MM.1S (cell line): ENCODE results near the gene GALNT9.

Experiments
- DNase-seq: peaks from one replicate; pipeline ENCODE4 v3.0.0-alpha.2; 2015
- H2AFZ ChIP-seq: fragments of 300-600 bp; sonication (generic); 2 replicates; pipeline ENCODE4 v1.6.0; 2016; ENCODE audit warnings: antibody characterized with exemption, low read length
- H3F3A ChIP-seq: fragments of 300-600 bp; sonication (generic); 2 replicates; pipeline ENCODE4 v1.6.1; 2016; ENCODE audit warnings: mild to moderate bottlenecking, antibody characterized with exemption, low read length, moderate library complexity, mixed read lengths; ENCODE audit not compliant: insufficient read depth
- H3K27ac ChIP-seq: fragments of 300-600 bp; sonication (generic); 2 replicates; pipeline ENCODE4 v1.5.1; 2016; ENCODE audit warnings: mild to moderate bottlenecking, low read length
- H3K27me3 ChIP-seq: fragments of 300-600 bp; sonication (generic); replicated peaks from 2 replicates; pipeline ENCODE4 v1.6.0; 2016; ENCODE audit warnings: low read length; ENCODE audit not compliant: insufficient read depth
- H3K36me3 ChIP-seq: fragments of 300-600 bp; sonication (generic); replicated peaks from 2 replicates; pipeline ENCODE4 v1.6.1; 2016; ENCODE audit warnings: mild to moderate bottlenecking, low read length, mixed read lengths; ENCODE audit not compliant: insufficient read depth
- H3K4me1 ChIP-seq: fragments of 300-600 bp; sonication (generic); 2 replicates; pipeline ENCODE4 v1.6.1; 2016; ENCODE audit warnings: low read length, mixed read lengths
- H3K4me2 ChIP-seq: fragments of 300-600 bp; sonication (generic); 2 replicates; pipeline ENCODE4 v1.6.0; 2016; ENCODE audit warnings: low read depth, low read length
- H3K4me3 ChIP-seq: fragments of 300-600 bp; sonication (generic); 2 replicates; pipeline ENCODE4 v1.5.1; 2016; ENCODE audit warnings: low read length, mixed read lengths
- H3K79me2 ChIP-seq: fragments of 300-600 bp; sonication (generic); 2 replicates; pipeline ENCODE4 v1.6.1; 2016; ENCODE audit warnings: mixed run types, low read length, mixed read lengths
- H3K9ac ChIP-seq: fragments of 300-600 bp; sonication (generic); 2 replicates; pipeline ENCODE4 v1.6.1; 2016; ENCODE audit warnings: low read length, mixed read lengths
- H3K9me2 ChIP-seq: fragments of 300-600 bp; sonication (generic); replicated peaks from 2 replicates; pipeline ENCODE4 v1.6.1; 2016; ENCODE audit warnings: mild to moderate bottlenecking, low read length, mixed read lengths; ENCODE audit not compliant: insufficient read depth
- H3K9me3 ChIP-seq: fragments of 300-600 bp; sonication (generic); replicated peaks from 2 replicates; pipeline ENCODE4 v1.6.1; 2016; ENCODE audit warnings: mild to moderate bottlenecking, low read length, mixed read lengths; ENCODE audit not compliant: insufficient read depth
- H4K20me1 ChIP-seq: fragments of 300-600 bp; sonication (generic); 2 replicates; pipeline ENCODE4 v1.6.1; 2016; ENCODE audit warnings: mild to moderate bottlenecking, low read length, moderate library complexity, mixed read lengths; ENCODE audit not compliant: insufficient read depth
- EZH2 ChIP-seq: fragments of 300-600 bp; sonication (generic); optimal IDR thresholded peaks from 2 replicates; pipeline ENCODE3; 2017; ENCODE audit warnings: low read depth, mild to moderate bottlenecking, antibody characterized with exemption, low read length, mixed read lengths
- EZH2phosphoT487 ChIP-seq: fragments of 300-600 bp; sonication (generic); IDR thresholded peaks from 2 replicates; pipeline ENCODE4 v1.6.1; 2018; ENCODE audit warnings: antibody characterized with exemption, low read length
- TF ChIP-seq, protein P1 (sequence below): fragments of 300-600 bp; sonication (generic); IDR thresholded peaks from 2 replicates; pipeline ENCODE4 v1.5.1; 2016; ENCODE audit warnings: antibody characterized with exemption, low read length, mixed read lengths

The GALNT9 gene

DNA sequence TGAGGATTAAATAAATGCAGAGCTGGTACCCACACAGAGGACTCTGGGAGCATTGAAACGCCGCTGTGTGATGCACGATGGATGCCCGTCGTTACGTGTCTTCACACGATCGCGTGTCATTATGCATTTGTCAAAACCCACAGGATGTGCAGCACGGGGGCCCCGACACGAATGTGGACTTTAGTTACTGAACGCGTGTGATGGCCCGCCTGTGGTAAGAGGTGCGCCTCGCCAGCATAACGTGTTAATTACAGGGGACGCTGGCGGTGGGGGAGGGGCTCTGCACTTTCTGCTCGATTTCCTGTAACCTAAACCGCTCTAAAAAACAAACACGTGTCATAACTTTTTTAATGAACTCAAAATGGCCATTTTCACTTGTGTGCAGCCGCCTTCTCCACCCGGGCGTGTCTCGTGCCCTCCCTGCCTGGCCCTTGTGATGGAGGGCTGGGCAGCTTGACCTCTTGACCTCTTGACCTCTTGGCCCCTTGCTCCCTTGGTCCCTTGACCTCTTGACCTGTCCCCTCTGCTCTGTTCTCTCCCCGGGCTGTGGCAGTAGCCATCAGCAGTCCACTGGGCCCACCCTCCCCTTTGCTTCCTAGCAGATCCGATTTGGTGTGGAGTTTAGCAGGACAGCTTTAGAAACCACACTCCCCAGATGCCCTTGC is 33.7 kb upstream of the GALNT9 start:
- Histone ChIP-seq H3K36me3 (no peaks in the 10 kb centered on the region), H3K4me2 (no peak overlapping the region), H3K9ac (no peak overlapping the region), H3K9me2 (no peaks in the 10 kb centered on the region), H3K27me3 (0 out of 2 replicates have a peak, but pooled peaks cover 3% of the 10 kb centered on the region), H3F3A (no peaks in the 10 kb centered on the region), H3K9me3 (no peaks in the 10 kb centered on the region), H3K79me2 (no peaks in the 10 kb centered on the region), H4K20me1 (no peaks in the 10 kb centered on the region), H3K4me1 (no peaks in the 10 kb centered on the region), H3K27ac (no peak overlapping the region), H2AFZ (no peak overlapping the region), H3K4me3 (no peak overlapping the region)
- TF ChIP-seq, protein P1, sequence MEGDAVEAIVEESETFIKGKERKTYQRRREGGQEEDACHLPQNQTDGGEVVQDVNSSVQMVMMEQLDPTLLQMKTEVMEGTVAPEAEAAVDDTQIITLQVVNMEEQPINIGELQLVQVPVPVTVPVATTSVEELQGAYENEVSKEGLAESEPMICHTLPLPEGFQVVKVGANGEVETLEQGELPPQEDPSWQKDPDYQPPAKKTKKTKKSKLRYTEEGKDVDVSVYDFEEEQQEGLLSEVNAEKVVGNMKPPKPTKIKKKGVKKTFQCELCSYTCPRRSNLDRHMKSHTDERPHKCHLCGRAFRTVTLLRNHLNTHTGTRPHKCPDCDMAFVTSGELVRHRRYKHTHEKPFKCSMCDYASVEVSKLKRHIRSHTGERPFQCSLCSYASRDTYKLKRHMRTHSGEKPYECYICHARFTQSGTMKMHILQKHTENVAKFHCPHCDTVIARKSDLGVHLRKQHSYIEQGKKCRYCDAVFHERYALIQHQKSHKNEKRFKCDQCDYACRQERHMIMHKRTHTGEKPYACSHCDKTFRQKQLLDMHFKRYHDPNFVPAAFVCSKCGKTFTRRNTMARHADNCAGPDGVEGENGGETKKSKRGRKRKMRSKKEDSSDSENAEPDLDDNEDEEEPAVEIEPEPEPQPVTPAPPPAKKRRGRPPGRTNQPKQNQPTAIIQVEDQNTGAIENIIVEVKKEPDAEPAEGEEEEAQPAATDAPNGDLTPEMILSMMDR, result no peak
- TF ChIP-seq EZH2phosphoT487 (no peak), EZH2 (no peak)
- DNase-seq, result no peak

DNA sequence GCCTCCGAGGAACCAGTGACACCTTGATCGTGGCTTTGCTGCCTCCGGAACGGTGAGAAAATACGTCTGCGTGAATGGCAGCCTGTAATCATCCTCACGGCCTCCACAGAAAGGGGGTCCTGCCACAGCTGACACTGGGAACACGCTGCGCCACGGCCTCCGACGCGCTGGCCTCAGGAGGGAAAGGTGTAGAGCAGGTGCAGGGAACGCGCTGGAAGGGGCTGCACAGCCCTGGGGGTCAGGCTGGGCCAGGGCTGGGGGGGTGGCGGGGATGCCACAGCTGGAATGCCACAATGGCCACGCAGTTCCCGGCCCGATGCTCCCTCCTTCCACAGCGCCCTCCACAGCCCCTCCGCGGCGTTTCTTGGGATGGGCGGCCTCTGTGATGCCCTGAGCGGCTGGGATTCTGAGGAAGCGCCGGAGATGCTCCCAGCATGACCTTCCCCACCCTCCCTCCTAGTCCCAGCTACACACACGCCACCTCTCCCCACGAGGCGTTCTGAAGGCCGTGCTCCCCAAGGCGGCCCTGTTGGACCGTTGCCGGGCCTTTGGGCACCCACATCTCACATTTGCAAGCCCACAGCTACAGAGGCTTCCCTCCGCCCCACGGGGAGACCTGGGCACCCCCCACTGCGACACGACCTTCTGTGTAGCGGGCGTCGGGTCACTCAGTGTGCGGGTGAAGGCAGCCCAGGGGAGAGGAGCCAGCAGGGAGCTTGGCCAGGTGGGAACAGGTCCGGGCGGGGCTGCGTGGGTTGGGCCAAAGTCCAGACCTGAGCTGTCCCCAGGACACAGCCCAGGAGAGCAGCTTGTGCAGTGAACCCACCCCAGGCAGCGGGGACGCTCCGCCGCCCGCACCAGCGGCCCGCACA is 31.8 kb upstream of the GALNT9 start:
- TF ChIP-seq, protein P1, result no peak
- TF ChIP-seq EZH2phosphoT487 (no peak), EZH2 (no peak)
- no peaks in the 10 kb centered on the region for H3F3A ChIP-seq
- no peaks in the 10 kb centered on the region for H3K36me3 ChIP-seq
- no peak overlapping the region for H3K9ac ChIP-seq
- no peak for DNase-seq
- H3K9me3 ChIP-seq, result no peaks in the 10 kb centered on the region
- peaks cover 6% of the 10 kb centered on the region; the same call in 1 of the 2 replicates for H3K27me3 ChIP-seq
- no peak overlapping the region for H3K4me3 ChIP-seq
- no peaks in the 10 kb centered on the region for H3K79me2 ChIP-seq
- H3K27ac ChIP-seq, result no peak overlapping the region
- H3K4me2 ChIP-seq, result no peak overlapping the region
- no peaks in the 10 kb centered on the region for H4K20me1 ChIP-seq
- H2AFZ ChIP-seq, result no peak overlapping the region
- no peaks in the 10 kb centered on the region for H3K9me2 ChIP-seq
- H3K4me1 ChIP-seq, result no peaks in the 10 kb centered on the region

DNA sequence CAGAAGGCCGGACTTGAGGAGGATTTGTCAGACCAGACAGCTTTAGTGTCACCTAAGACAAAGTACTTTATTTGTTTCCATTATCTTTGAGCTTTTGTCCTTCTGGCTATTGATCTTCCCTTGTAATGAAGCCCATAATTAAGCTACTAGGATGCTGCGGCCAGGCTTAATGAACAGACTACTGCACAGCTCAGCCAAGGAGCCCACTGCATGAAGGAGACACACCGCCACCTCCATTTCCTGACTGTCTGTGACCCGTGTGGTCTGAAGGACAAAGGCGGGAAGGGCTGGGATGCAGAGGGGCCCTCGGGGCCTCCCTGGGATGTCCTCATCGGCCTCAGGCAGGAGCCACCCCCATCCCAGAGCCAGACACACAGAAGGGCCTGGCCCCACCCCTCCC is 31.0 kb upstream of the GALNT9 start:
- Histone ChIP-seq H4K20me1 (no peaks in the 10 kb centered on the region), H3F3A (no peaks in the 10 kb centered on the region), H2AFZ (no peak overlapping the region), H3K4me1 (no peaks in the 10 kb centered on the region), H3K9ac (no peak overlapping the region), H3K27ac (no peak overlapping the region), H3K79me2 (no peaks in the 10 kb centered on the region), H3K9me2 (no peaks in the 10 kb centered on the region), H3K9me3 (no peaks in the 10 kb centered on the region), H3K4me3 (no peak overlapping the region), H3K27me3 (peaks cover 6% of the 10 kb centered on the region; the same call in 1 of the 2 replicates), H3K4me2 (no peak overlapping the region), H3K36me3 (no peaks in the 10 kb centered on the region)
- TF ChIP-seq EZH2phosphoT487 (no peak), EZH2 (no peak)
- TF ChIP-seq, protein P1, result no peak
- DNase-seq, result no peak
